ENCODE data around the gene SYNJ2. TPM values are rescaled to one million over a fixed set of nuclear protein-coding genes. Genes with fewer than 3 reads are reported as not detected.
"Not testable (repeated sequence)": the region's sequence is repeated elsewhere in the genome, so short reads cannot be mapped to it uniquely, and the experiment has no call there.

Gene SYNJ2
- total RNA-seq, 1 experiment from 2014 or later = 29.1 TPM

GRCh38 chr6:157937916-157938315, 43.7 kb upstream of the SYNJ2 start:
- BruUV-seq (replicated peaks) = no TSS peak
- no peaks in the 10 kb centered on the region for H3K27me3 Mint-ChIP-seq (ENCODE audit: unreplicated experiment)
- no peak overlapping the region for H3K27ac Mint-ChIP-seq (ENCODE audit: unreplicated experiment)
- H3K9me3 Mint-ChIP-seq (ENCODE audit: low read depth, unreplicated experiment) = no peaks in the 10 kb centered on the region
- CTCF ChIA-PET = no interaction called here
- peaks cover 12% of the 10 kb centered on the region for H3K4me1 Mint-ChIP-seq (ENCODE audit: low read depth, unreplicated experiment)
- intact Hi-C loops (cut with micrococcal nuclease; ENCODE audit: unreplicated experiment) = no loop called here
- no peak for TF ChIP-seq CTCF (IDR thresholded peaks at IDR 0.05; ENCODE audit: unreplicated experiment)
- H3K36me3 Mint-ChIP-seq (ENCODE audit: insufficient read depth, unreplicated experiment) = peaks cover 9% of the 10 kb centered on the region
- H3K4me3 Mint-ChIP-seq (ENCODE audit: low read depth, unreplicated experiment) = no peak overlapping the region
- DNase-seq = no peak

- H3K4me3 Mint-ChIP-seq (ENCODE audit: low read depth, unreplicated experiment); H3K27ac Mint-ChIP-seq (ENCODE audit: unreplicated experiment); intact Hi-C loops (cut with micrococcal nuclease; ENCODE audit: unreplicated experiment); H3K36me3 Mint-ChIP-seq (ENCODE audit: insufficient read depth, unreplicated experiment); H3K9me3 Mint-ChIP-seq (ENCODE audit: low read depth, unreplicated experiment); BruUV-seq (replicated peaks); H3K27me3 Mint-ChIP-seq (ENCODE audit: unreplicated experiment); DNase-seq: not testable (repeated sequence)
- CTCF ChIA-PET = interaction anchor here (0.5 kb wide), 1 partner anchor 710 kb away, joined by 7 read pairs; no protein-coding TSS in a partner anchor
- peaks cover 12% of the 10 kb centered on the region for H3K4me1 Mint-ChIP-seq (ENCODE audit: low read depth, unreplicated experiment)
Observed at GRCh38 chr6:157940375-157941036, 41.2 kb upstream of the SYNJ2 start.

GRCh38 chr6:157941101-157941863, 40.4 kb upstream of the SYNJ2 start:
- TF ChIP-seq CTCF (IDR thresholded peaks at IDR 0.05; ENCODE audit: unreplicated experiment) = no peak
- Mint-ChIP-seq H3K27ac (ENCODE audit: unreplicated experiment) (no peak overlapping the region), H3K27me3 (ENCODE audit: unreplicated experiment) (no peaks in the 10 kb centered on the region), H3K4me1 (ENCODE audit: low read depth, unreplicated experiment) (peaks cover 12% of the 10 kb centered on the region), H3K4me3 (ENCODE audit: low read depth, unreplicated experiment) (no peak overlapping the region), H3K9me3 (ENCODE audit: low read depth, unreplicated experiment) (no peaks in the 10 kb centered on the region), H3K36me3 (ENCODE audit: insufficient read depth, unreplicated experiment) (peaks cover 13% of the 10 kb centered on the region)
- BruUV-seq (replicated peaks) = no TSS peak
- DNase-seq = no peak
- intact Hi-C loops (cut with micrococcal nuclease; ENCODE audit: unreplicated experiment) = no loop called here
- CTCF ChIA-PET = no interaction called here

GRCh38 chr6:157942351-157942750, 39.3 kb upstream of the SYNJ2 start:
- CTCF ChIA-PET = no interaction called here
- Mint-ChIP-seq H3K4me1 (ENCODE audit: low read depth, unreplicated experiment) (peaks cover 12% of the 10 kb centered on the region), H3K27me3 (ENCODE audit: unreplicated experiment) (no peaks in the 10 kb centered on the region), H3K9me3 (ENCODE audit: low read depth, unreplicated experiment) (no peaks in the 10 kb centered on the region), H3K36me3 (ENCODE audit: insufficient read depth, unreplicated experiment) (peaks cover 18% of the 10 kb centered on the region), H3K4me3 (ENCODE audit: low read depth, unreplicated experiment) (no peak overlapping the region), H3K27ac (ENCODE audit: unreplicated experiment) (no peak overlapping the region)
- intact Hi-C loops (cut with micrococcal nuclease; ENCODE audit: unreplicated experiment) = no loop called here
- no peak for DNase-seq
- no TSS peak for BruUV-seq (replicated peaks)
- no peak for TF ChIP-seq CTCF (IDR thresholded peaks at IDR 0.05; ENCODE audit: unreplicated experiment)

All from Calu3 (cell line).